ENCODE data around the gene MICAL2. TPM values are rescaled to one million over a fixed set of nuclear protein-coding genes. Genes with fewer than 3 reads are reported as not detected.

The MICAL2 gene
- total RNA-seq, 4 donors from 2014 or later = 24.7 to 53.7 (median 37.0) TPM

- intact Hi-C loops (cut with DNase I; ENCODE audit: low total_unique reads) (loop anchor here (5.0 kb wide), 1 partner anchor 151 kb away; no protein-coding TSS in a partner anchor), in situ Hi-C loops (cut with MboI; ENCODE audit: low sequenced_read_pairs in 4 of 4) (no loop called here)
- H3K4me1 ChIP-seq = peaks cover 16 to 37% of the 10 kb centered on the region in 2 donors
- peak; percentile 89 to 96 for ATAC-seq
- no peak overlapping the region for H3K4me3 ChIP-seq
- peak overlapping the region; percentile 69 to 84 (median 78) for H3K27ac ChIP-seq
- peak; percentile 52 to 79 for DNase-seq
- TF ChIP-seq CTCF (IDR thresholded peaks at IDR 0.05 in 4 of 5, conservative IDR thresholded peaks at IDR 0.05 in 1 of 5) = no peak
- TF ChIP-seq POLR2A (IDR thresholded peaks at IDR 0.05) = peak in 1 of 2 donors; percentile 13
- no peaks in the 10 kb centered on the region for H3K9me3 ChIP-seq
- H3K27me3 ChIP-seq = peaks cover 0 to 3% (median 0%) of the 10 kb centered on the region in 3 donors
- no peaks in the 10 kb centered on the region for H3K36me3 ChIP-seq
Measured at GRCh38 chr11:12086271-12087074, 23.9 kb upstream of the MICAL2 start.

GRCh38 chr11:12087075-12088004 lies 23.1 kb upstream of the MICAL2 start:
- H3K4me3 ChIP-seq = no peak overlapping the region
- in situ Hi-C loops (cut with MboI; ENCODE audit: low sequenced_read_pairs in 4 of 4) = no loop called here
- no peaks in the 10 kb centered on the region for H3K9me3 ChIP-seq
- intact Hi-C loops (cut with DNase I; ENCODE audit: low total_unique reads) = loop anchor here (5.0 kb wide), 1 partner anchor 150 kb away; no protein-coding TSS in a partner anchor
- TF ChIP-seq CTCF (IDR thresholded peaks at IDR 0.05 in 4 of 5, conservative IDR thresholded peaks at IDR 0.05 in 1 of 5) (peak in 1 of 5 experiments; percentile 14), POLR2A (IDR thresholded peaks at IDR 0.05) (no peak)
- ATAC-seq (peak in 1 of 2 donors; percentile 21), DNase-seq (peak in 1 of 2 donors; percentile 41)
- H3K36me3 ChIP-seq = no peaks in the 10 kb centered on the region
- H3K4me1 ChIP-seq = peaks cover 16 to 37% of the 10 kb centered on the region in 2 donors
- H3K27ac ChIP-seq = peak overlapping the region; percentile 69 to 84 (median 78)
- H3K27me3 ChIP-seq = peaks cover 0 to 3% (median 0%) of the 10 kb centered on the region in 3 donors

- DNase-seq (peak in 1 of 2 donors; percentile 44), ATAC-seq (peak in 1 of 2 donors; percentile 23)
- intact Hi-C loops (cut with DNase I; ENCODE audit: low total_unique reads) = loop anchor here (5.0 kb wide), 1 partner anchor 149 kb away; no protein-coding TSS in a partner anchor
- Histone ChIP-seq H3K4me3 (no peak overlapping the region), H3K9me3 (no peaks in the 10 kb centered on the region), H3K36me3 (no peaks in the 10 kb centered on the region), H3K27ac (peak overlapping the region; percentile 69 to 84 (median 78)), H3K27me3 (peaks cover 0 to 3% (median 0%) of the 10 kb centered on the region in 3 donors), H3K4me1 (peaks cover 16 to 37% of the 10 kb centered on the region in 2 donors)
- TF ChIP-seq CTCF (IDR thresholded peaks at IDR 0.05 in 4 of 5, conservative IDR thresholded peaks at IDR 0.05 in 1 of 5) (peak in 4 of 5 experiments; percentile 16 to 37 (median 32)), POLR2A (IDR thresholded peaks at IDR 0.05) (no peak)
- in situ Hi-C loops (cut with MboI; ENCODE audit: low sequenced_read_pairs in 4 of 4) = no loop called here
Measured at GRCh38 chr11:12088047-12088481, 22.3 kb upstream of the MICAL2 start.

GRCh38 chr11:12088531-12088930 lies 21.9 kb upstream of the MICAL2 start:
- intact Hi-C loops (cut with DNase I; ENCODE audit: low total_unique reads) = loop anchor here (5.0 kb wide), 1 partner anchor 149 kb away; no protein-coding TSS in a partner anchor
- Histone ChIP-seq H3K4me1 (peaks cover 16 to 37% of the 10 kb centered on the region in 2 donors), H3K9me3 (no peaks in the 10 kb centered on the region), H3K27me3 (peaks cover 0 to 3% (median 0%) of the 10 kb centered on the region in 3 donors), H3K36me3 (no peaks in the 10 kb centered on the region), H3K4me3 (no peak overlapping the region), H3K27ac (peak overlapping the region in 1 of 4 donors; percentile 84)
- DNase-seq (no peak), ATAC-seq (no peak)
- TF ChIP-seq POLR2A (IDR thresholded peaks at IDR 0.05) (no peak), CTCF (IDR thresholded peaks at IDR 0.05 in 4 of 5, conservative IDR thresholded peaks at IDR 0.05 in 1 of 5) (no peak)
- in situ Hi-C loops (cut with MboI; ENCODE audit: low sequenced_read_pairs in 4 of 4) = no loop called here

Measured in gastrocnemius medialis (tissue), 4 donors.